Stimulated activated CD8-positive, alpha-beta memory T cell treated with anti-CD3 and anti-CD28 coated beads, Interleukin-15, amount 100 ng/mL, for 48 hours (primary cell): ENCODE measurements around the gene FARP1.
"Not testable (repeated sequence)": the region's sequence is repeated elsewhere in the genome, so short reads cannot be mapped to it uniquely, and the experiment has no call there.

Experiments
- DNase-seq, 2 donors: peaks; one replicate each; pipeline ENCODE4 v3.0.0-alpha.2; 2020; ENCODE audit warnings: low read depth in 2 of 2

The FARP1 gene

GRCh38 chr13:98397861-98398260 lies 255.0 kb downstream of the FARP1 start:
- no peak for DNase-seq

- no peak for DNase-seq
Measured at GRCh38 chr13:98398581-98398980, 255.7 kb downstream of the FARP1 start.

GRCh38 chr13:98399756-98400155 lies 256.9 kb downstream of the FARP1 start:
- DNase-seq = no peak

- no peak for DNase-seq
Measured at GRCh38 chr13:98401934-98402333, 259.0 kb downstream of the FARP1 start.

- DNase-seq = no peak
Measured at GRCh38 chr13:98403076-98403475, 260.2 kb downstream of the FARP1 start.

GRCh38 chr13:98405107-98405571 lies 262.2 kb downstream of the FARP1 start:
- DNase-seq = no peak

GRCh38 chr13:98405690-98406344 lies 262.9 kb downstream of the FARP1 start:
- no peak for DNase-seq

GRCh38 chr13:98406427-98406826 lies 263.5 kb downstream of the FARP1 start:
- no peak for DNase-seq

GRCh38 chr13:98406971-98407370 lies 264.1 kb downstream of the FARP1 start:
- no peak for DNase-seq

- DNase-seq = no peak
Measured at GRCh38 chr13:98407575-98407974, 264.7 kb downstream of the FARP1 start.

GRCh38 chr13:98409281-98409680 lies 266.4 kb downstream of the FARP1 start:
- DNase-seq = no peak

- DNase-seq = no peak
Measured at GRCh38 chr13:98410612-98411011, 267.7 kb downstream of the FARP1 start.

- DNase-seq = no peak
Measured at GRCh38 chr13:98411013-98411412, 268.1 kb downstream of the FARP1 start.

GRCh38 chr13:98411617-98412265 lies 268.8 kb downstream of the FARP1 start:
- no peak for DNase-seq

- not testable (repeated sequence) for DNase-seq
Measured at GRCh38 chr13:98413278-98413677, 270.4 kb downstream of the FARP1 start.

GRCh38 chr13:98413796-98414195 lies 270.9 kb downstream of the FARP1 start:
- DNase-seq = no peak

GRCh38 chr13:98415326-98416070 lies 272.6 kb downstream of the FARP1 start:
- DNase-seq = no peak

- no peak for DNase-seq
Measured at GRCh38 chr13:98416408-98416807, 273.5 kb downstream of the FARP1 start.

GRCh38 chr13:98419786-98420553 lies 277.1 kb downstream of the FARP1 start:
- no peak for DNase-seq

GRCh38 chr13:98420554-98421175 lies 277.8 kb downstream of the FARP1 start:
- no peak for DNase-seq

GRCh38 chr13:98422046-98422445 lies 279.2 kb downstream of the FARP1 start:
- no peak for DNase-seq

- no peak for DNase-seq
Measured at GRCh38 chr13:98423417-98423816, 280.5 kb downstream of the FARP1 start.
